GM12878 (cell line): Measurements from ENCODE around the gene JAG2. TPM values are rescaled to one million over a fixed set of nuclear protein-coding genes. Genes with fewer than 3 reads are reported as not detected.

Experiments used
- ATAC-seq: fragments of 200-7000 bp; cut with Tn5 transposase; 3 replicates; pipeline ENCODE4 v1.9.1; 2020; ENCODE audit warnings: mild to moderate bottlenecking, moderate library complexity
- BruUV-seq: library from RNA; stranded (reverse); fragments of 400-500 nt; replicated peaks from 2 replicates; lab custom pipeline; 2021; lab: Mats Ljungman, UMichigan
- CTCF ChIA-PET: fragments of 300-600 bp; sonication (Branson Sonifier 250); formaldehyde crosslinking; extraction: SDS; loops from one replicate; lab custom pipeline; 2021; ENCODE audit warnings: inconsistent platforms; lab: Yijun Ruan, JAX
- POLR2A ChIA-PET: fragments of 350-600 bp; formaldehyde crosslinking; extraction: SDS; loops from one replicate; lab custom pipeline; 2021; ENCODE audit warnings: inconsistent platforms; lab: Charles Lee
- RAD21 ChIA-PET: fragments of 300-600 bp; sonication (Branson Sonifier 250); formaldehyde crosslinking; loops from one replicate; lab custom pipeline; 2023; ENCODE audit warnings: antibody characterized with exemption; ENCODE audit not compliant: unreplicated experiment; lab: Charles Lee
- SMC1A ChIA-PET: fragments of 300-600 bp; sonication (Branson Sonifier 250); formaldehyde crosslinking; loops from one replicate; lab custom pipeline; 2023; ENCODE audit not compliant: unreplicated experiment, uncharacterized antibody; lab: Charles Lee
- DNase-seq: peaks from one replicate; pipeline ENCODE4 v3.0.0-alpha.2; 2011; ENCODE audit warnings: low read depth, low spot score
- FAIRE-seq: peaks from 3 replicates; lab custom pipeline; 2011; peaks lifted over from hg19 to GRCh38; lab: Jason Lieb, UNC
- H2AFZ ChIP-seq: 2 replicates; pipeline ENCODE4 v1.6.0; 2011; ENCODE audit warnings: low read depth, low read length, control low read depth; ENCODE audit not compliant: control insufficient read depth
- H3K27ac ChIP-seq: 2 replicates; pipeline ENCODE4 v1.5.1; 2011; ENCODE audit warnings: control low read depth; ENCODE audit not compliant: control insufficient read depth, insufficient read depth
- H3K27me3 ChIP-seq, 2 experiments: replicated peaks in 1 of 2; 2 replicates each; pipeline versions ENCODE4 v1.6.0 to v1.6.1; 2011; ENCODE audit warnings: low read length in 1 of 2; ENCODE audit not compliant: control insufficient read depth in 2 of 2, insufficient read depth in 2 of 2
- H3K36me3 ChIP-seq, 2 experiments: 2 replicates each; pipeline ENCODE4 v1.5.1; 2011; ENCODE audit warnings: low read length in 1 of 2; ENCODE audit not compliant: control insufficient read depth in 2 of 2, insufficient read depth in 2 of 2
- H3K4me1 ChIP-seq: 2 replicates; pipeline ENCODE4 v1.6.1; 2011; ENCODE audit warnings: mild to moderate bottlenecking, low read length, moderate library complexity, mixed read lengths; ENCODE audit not compliant: control insufficient read depth, insufficient read depth
- H3K4me2 ChIP-seq: 2 replicates; pipeline ENCODE4 v1.6.0; 2011; ENCODE audit warnings: control low read depth; ENCODE audit not compliant: control insufficient read depth, insufficient read depth
- H3K4me3 ChIP-seq: fragments of 200-600 bp; sonication (generic); 2 replicates; pipeline ENCODE4 v1.5.1; 2016
- H3K79me2 ChIP-seq: 2 replicates; pipeline ENCODE4 v1.6.0; 2011; ENCODE audit warnings: low read length; ENCODE audit not compliant: control insufficient read depth, insufficient read depth
- H3K9ac ChIP-seq: 2 replicates; pipeline ENCODE4 v1.8.0; 2011; ENCODE audit warnings: low read length, control low read depth, mixed read lengths; ENCODE audit not compliant: control insufficient read depth, insufficient read depth
- H3K9me3 ChIP-seq: replicated peaks from 3 replicates; pipeline ENCODE4 v1.5.1; 2011; ENCODE audit warnings: mild to moderate bottlenecking, low read length; ENCODE audit not compliant: control insufficient read depth, insufficient read depth
- H4K20me1 ChIP-seq: 2 replicates; pipeline ENCODE4 v1.6.0; 2011; ENCODE audit not compliant: control insufficient read depth, insufficient read depth
- ATF7 ChIP-seq: fragments of 450-650 bp; IDR thresholded peaks from 2 replicates; pipeline ENCODE4 v1.6.1; 2016; ENCODE audit warnings: low read depth, mild to moderate bottlenecking
- BCL11A ChIP-seq: IDR thresholded peaks from 2 replicates; pipeline ENCODE4 v1.6.1; 2011; ENCODE audit warnings: low read depth, low read length
- CREM ChIP-seq: IDR thresholded peaks from 2 replicates; pipeline ENCODE4 v1.6.1; 2014; ENCODE audit warnings: antibody characterized with exemption, low read depth
- EP300 ChIP-seq, 2 experiments: fragments of 150-350 bp in 1 of 2; IDR thresholded peaks; 2 replicates each; pipeline ENCODE4 v1.6.1; 2011 to 2012; ENCODE audit warnings: low read depth in 2 of 2, low read length in 2 of 2, borderline replicate concordance in 1 of 2, improper control_type of control experiment in 1 of 2, inconsistent platforms in 1 of 2; ENCODE audit not compliant: control insufficient read depth in 1 of 2
- IKZF2 ChIP-seq, 2 experiments: fragments of 450-650 bp; IDR thresholded peaks; 2 replicates each; pipeline ENCODE4 v1.6.1; 2017; ENCODE audit warnings: mild to moderate bottlenecking in 2 of 2, moderate library complexity in 2 of 2
- KDM1A ChIP-seq: fragments of 200-600 bp; sonication (generic); IDR thresholded peaks from 2 replicates; pipeline ENCODE4 v1.6.1; 2016; ENCODE audit warnings: borderline replicate concordance
- PKNOX1 ChIP-seq: fragments of 450-650 bp; IDR thresholded peaks from 2 replicates; pipeline ENCODE4 v1.6.1; 2016; ENCODE audit warnings: mild to moderate bottlenecking
- POU2F2 ChIP-seq: IDR thresholded peaks from 3 replicates; pipeline ENCODE4 v1.6.1; 2011; ENCODE audit warnings: low read depth, mild to moderate bottlenecking, low read length, borderline replicate concordance
- RAD21 ChIP-seq: IDR thresholded peaks from 2 replicates; pipeline ENCODE4 v1.6.1; 2011; ENCODE audit warnings: mild to moderate bottlenecking, low read depth, low read length, moderate library complexity; ENCODE audit not compliant: insufficient read depth
- RBBP5 ChIP-seq: fragments of 200-600 bp; sonication (generic); conservative IDR thresholded peaks from 2 replicates; pipeline ENCODE4 v1.6.1; 2016
- TCF12 ChIP-seq: IDR thresholded peaks from 2 replicates; pipeline ENCODE4 v1.6.1; 2011; ENCODE audit warnings: low read depth, mild to moderate bottlenecking, low read length
- TCF3 ChIP-seq: IDR thresholded peaks from 2 replicates; pipeline ENCODE4 v1.6.1; 2012; ENCODE audit warnings: low read depth, mild to moderate bottlenecking, low read length, borderline replicate concordance; ENCODE audit not compliant: insufficient read depth
- TCF7 ChIP-seq: IDR thresholded peaks from 2 replicates; pipeline ENCODE4 v1.6.1; 2014; ENCODE audit warnings: antibody characterized with exemption, borderline replicate concordance
- WGBS: methylation state at CpG from one replicate; pipeline ENCODE4 v1.1.6; 2016; ENCODE audit warnings: low lambda C conversion rate; ENCODE audit not compliant: insufficient replicate concordance, insufficient coverage; ENCODE audit errors: missing lambda C conversion rate; 5-methylcytosine and 5-hydroxymethylcytosine counted together
- in situ Hi-C: fragments of 300-500 bp; cut with MboI; formaldehyde crosslinking; loops from 9 replicates; pipeline ENCODE4 v1.14.3; 2018; ENCODE audit warnings: mixed read lengths
- intact Hi-C: fragments of 100-400 bp; cut with micrococcal nuclease; formaldehyde crosslinking; loops from one replicate; pipeline ENCODE4 v1.14.2; 2022; ENCODE audit not compliant: unreplicated experiment
- polyA plus RNA-seq, 11 experiments: library from polyadenylated mRNA; depleted of rRNA in 4 of 11; unstranded in 6 of 11; stranded (reverse) in 5 of 11; fragments of >200 nt; fragmentation: Nextera tagmentation in 4 of 11; fragmentation: Illumina TruSeq in 1 of 11; extraction: Ambion mirVana in 4 of 11; extraction: Trizol in 1 of 11; gene quantifications; 1 replicate in 1 of 11; 2 replicates in 10 of 11; pipeline versions ENCODE4 v1.2.1 to v1.2.3, GENCODE V29; 2011 to 2016; ENCODE audit warnings: inconsistent platforms in 2 of 11, missing spikeins in 2 of 11, low read depth in 1 of 11
- total RNA-seq, 4 experiments: library from RNA; depleted of rRNA in 3 of 4; stranded (reverse); fragments of >200 nt in 3 of 4; fragmentation: Illumina TruSeq in 1 of 4; extraction: Trizol in 1 of 4; gene quantifications; 2 replicates each; pipeline versions ENCODE4 v1.2.1 to v1.2.3, GENCODE V29; 2013 to 2021
- TF ChIP-seq, protein P1 (sequence below): fragments of 450-650 bp; IDR thresholded peaks from 2 replicates; pipeline ENCODE4 v1.6.1; 2017; ENCODE audit warnings: mild to moderate bottlenecking
- TF ChIP-seq, protein P2 (sequence below): IDR thresholded peaks from 2 replicates; pipeline ENCODE4 v1.6.1; 2011; ENCODE audit warnings: low read depth, mild to moderate bottlenecking, low read length, moderate library complexity, borderline replicate concordance; ENCODE audit errors: extremely low read depth
- TF ChIP-seq, protein P3 (sequence below), 3 experiments: IDR thresholded peaks in 2 of 3; conservative IDR thresholded peaks in 1 of 3; 2 replicates each; pipeline ENCODE4 v1.5.1; 2011; ENCODE audit warnings: low read depth in 3 of 3, low read length in 3 of 3, mild to moderate bottlenecking in 3 of 3, control low read depth in 2 of 3, moderate library complexity in 2 of 3, inconsistent platforms in 1 of 3, mixed read lengths in 1 of 3; ENCODE audit not compliant: control insufficient read depth in 2 of 3, insufficient read depth in 1 of 3; ENCODE audit errors: extremely low read depth in 1 of 3

The JAG2 gene
- total and polyA plus RNA-seq, 10 of the 15 experiments (the other 5 are each of a cell fraction or from before 2014, with no cell fraction given), result 0.04 to 0.14 (median 0.06) TPM; not detected in 5

DNA sequence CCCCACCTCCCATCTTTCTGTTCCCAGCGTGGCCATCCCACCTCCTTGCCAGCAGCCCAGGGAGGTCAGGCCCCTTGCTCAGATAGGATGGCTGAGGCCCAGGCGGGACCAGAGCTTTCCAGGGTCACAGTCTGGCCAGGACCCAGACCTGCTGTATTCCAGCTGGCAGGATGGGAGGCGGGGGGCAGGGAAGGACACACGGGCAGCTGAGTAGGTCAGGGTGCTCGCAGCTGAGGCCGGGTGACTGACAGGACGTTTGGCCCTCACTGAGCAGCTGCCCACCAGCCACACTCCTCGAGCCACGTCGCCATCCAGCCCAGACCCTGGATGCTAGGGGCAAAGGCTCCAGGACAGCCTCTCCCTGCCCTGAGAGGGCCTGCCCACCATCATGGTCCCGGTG, 8.5 kb upstream of the JAG2 start:
- no peaks in the 10 kb centered on the region for H4K20me1 ChIP-seq
- in situ Hi-C loops, result no loop called here
- H3K27ac ChIP-seq, result no peak overlapping the region
- no peak for TF ChIP-seq CREM
- no peak for TF ChIP-seq BCL11A
- no peak for TF ChIP-seq TCF7
- TF ChIP-seq, protein P1, sequence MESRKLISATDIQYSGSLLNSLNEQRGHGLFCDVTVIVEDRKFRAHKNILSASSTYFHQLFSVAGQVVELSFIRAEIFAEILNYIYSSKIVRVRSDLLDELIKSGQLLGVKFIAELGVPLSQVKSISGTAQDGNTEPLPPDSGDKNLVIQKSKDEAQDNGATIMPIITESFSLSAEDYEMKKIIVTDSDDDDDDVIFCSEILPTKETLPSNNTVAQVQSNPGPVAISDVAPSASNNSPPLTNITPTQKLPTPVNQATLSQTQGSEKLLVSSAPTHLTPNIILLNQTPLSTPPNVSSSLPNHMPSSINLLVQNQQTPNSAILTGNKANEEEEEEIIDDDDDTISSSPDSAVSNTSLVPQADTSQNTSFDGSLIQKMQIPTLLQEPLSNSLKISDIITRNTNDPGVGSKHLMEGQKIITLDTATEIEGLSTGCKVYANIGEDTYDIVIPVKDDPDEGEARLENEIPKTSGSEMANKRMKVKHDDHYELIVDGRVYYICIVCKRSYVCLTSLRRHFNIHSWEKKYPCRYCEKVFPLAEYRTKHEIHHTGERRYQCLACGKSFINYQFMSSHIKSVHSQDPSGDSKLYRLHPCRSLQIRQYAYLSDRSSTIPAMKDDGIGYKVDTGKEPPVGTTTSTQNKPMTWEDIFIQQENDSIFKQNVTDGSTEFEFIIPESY, result no peak
- no peak for TF ChIP-seq KDM1A
- TF ChIP-seq, protein P2, sequence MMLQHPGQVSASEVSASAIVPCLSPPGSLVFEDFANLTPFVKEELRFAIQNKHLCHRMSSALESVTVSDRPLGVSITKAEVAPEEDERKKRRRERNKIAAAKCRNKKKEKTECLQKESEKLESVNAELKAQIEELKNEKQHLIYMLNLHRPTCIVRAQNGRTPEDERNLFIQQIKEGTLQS, result no peak
- no peak for TF ChIP-seq RBBP5
- no peak for TF ChIP-seq TCF3
- TF ChIP-seq ATF7, result no peak
- no peak for TF ChIP-seq EP300 (IDR thresholded peaks at IDR 0.05; ENCODE audit: borderline replicate concordance in 1 of 2, control insufficient read depth in 1 of 2, low read depth in 2 of 2, low read length in 2 of 2)
- TF ChIP-seq, protein P3, sequence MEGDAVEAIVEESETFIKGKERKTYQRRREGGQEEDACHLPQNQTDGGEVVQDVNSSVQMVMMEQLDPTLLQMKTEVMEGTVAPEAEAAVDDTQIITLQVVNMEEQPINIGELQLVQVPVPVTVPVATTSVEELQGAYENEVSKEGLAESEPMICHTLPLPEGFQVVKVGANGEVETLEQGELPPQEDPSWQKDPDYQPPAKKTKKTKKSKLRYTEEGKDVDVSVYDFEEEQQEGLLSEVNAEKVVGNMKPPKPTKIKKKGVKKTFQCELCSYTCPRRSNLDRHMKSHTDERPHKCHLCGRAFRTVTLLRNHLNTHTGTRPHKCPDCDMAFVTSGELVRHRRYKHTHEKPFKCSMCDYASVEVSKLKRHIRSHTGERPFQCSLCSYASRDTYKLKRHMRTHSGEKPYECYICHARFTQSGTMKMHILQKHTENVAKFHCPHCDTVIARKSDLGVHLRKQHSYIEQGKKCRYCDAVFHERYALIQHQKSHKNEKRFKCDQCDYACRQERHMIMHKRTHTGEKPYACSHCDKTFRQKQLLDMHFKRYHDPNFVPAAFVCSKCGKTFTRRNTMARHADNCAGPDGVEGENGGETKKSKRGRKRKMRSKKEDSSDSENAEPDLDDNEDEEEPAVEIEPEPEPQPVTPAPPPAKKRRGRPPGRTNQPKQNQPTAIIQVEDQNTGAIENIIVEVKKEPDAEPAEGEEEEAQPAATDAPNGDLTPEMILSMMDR (IDR thresholded peaks at IDR 0.05 in 2 of 3, conservative IDR thresholded peaks at IDR 0.05 in 1 of 3; ENCODE audit: control insufficient read depth in 2 of 3, extremely low read depth in 1 of 3, insufficient read depth in 1 of 3, low read depth in 3 of 3, low read length in 3 of 3), result no peak
- TF ChIP-seq TCF12, result no peak
- TF ChIP-seq POU2F2, result no peak
- TF ChIP-seq PKNOX1, result no peak
- TF ChIP-seq RAD21, result no peak
- no peak for TF ChIP-seq IKZF2 (IDR thresholded peaks at IDR 0.05)
- POLR2A ChIA-PET, result no interaction called here
- H3K36me3 ChIP-seq, result no peaks in the 10 kb centered on the region
- WGBS, result 38% methylated on average over 11 of the region's 11 CpGs
- ATAC-seq, result no peak
- no peak overlapping the region for H2AFZ ChIP-seq
- no peak overlapping the region for H3K9ac ChIP-seq
- no TSS peak for BruUV-seq
- RAD21 ChIA-PET, result no interaction called here
- CTCF ChIA-PET, result no interaction called here
- H3K79me2 ChIP-seq, result no peaks in the 10 kb centered on the region
- H3K4me3 ChIP-seq, result no peak overlapping the region
- SMC1A ChIA-PET, result no interaction called here
- intact Hi-C loops, result no loop called here
- peaks cover 0 to 1% of the 10 kb centered on the region in 2 experiments; a peak in 1 of 4 replicates for H3K27me3 ChIP-seq
- FAIRE-seq, result no peak
- peaks cover 8% of the 10 kb centered on the region for H3K4me1 ChIP-seq
- H3K9me3 ChIP-seq, result no peaks in the 10 kb centered on the region
- no peak overlapping the region for H3K4me2 ChIP-seq
- no peak for DNase-seq
